ENCODE measurements around the gene MGAT5.

MGAT5 gene

DNA sequence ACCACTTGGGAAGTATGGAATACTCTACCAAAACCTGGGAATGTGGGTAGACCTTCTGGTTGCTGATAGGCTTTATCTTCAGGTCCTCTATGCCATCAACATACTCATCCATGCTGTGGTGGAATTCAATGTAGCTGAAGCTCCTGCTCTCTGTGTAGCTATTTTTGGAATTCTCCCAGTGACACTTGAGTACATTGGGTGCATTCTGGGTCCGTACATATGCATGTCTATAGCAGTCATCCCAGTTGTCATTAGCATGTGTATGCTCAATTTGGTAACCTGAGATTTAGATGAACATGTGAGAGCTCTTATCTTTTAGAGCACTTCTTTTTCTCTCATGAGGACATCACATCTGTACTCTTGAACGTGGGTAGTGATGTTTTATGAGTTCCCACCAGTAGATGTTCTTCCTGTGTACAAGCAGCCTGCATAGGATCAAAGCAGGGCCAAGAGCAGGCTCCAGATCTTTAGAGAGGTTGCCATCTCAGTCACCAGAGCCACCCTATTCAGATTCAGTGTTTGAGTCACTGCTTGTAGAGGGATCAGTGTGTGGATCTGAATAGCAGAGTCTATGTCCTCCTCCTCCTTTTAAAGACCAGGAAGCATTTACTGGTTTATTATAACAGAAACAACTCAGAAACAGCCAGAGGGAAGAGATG lies 65.9 kb downstream of the MGAT5 start:
- Histone ChIP-seq H3K4me3 (ENCODE audit: extremely low read depth, insufficient read depth, low read length, poor library complexity, severe bottlenecking) (no peak overlapping the region), H3K36me3 (ENCODE audit: control insufficient read depth, insufficient read depth, low read length) (peaks cover 28% of the 10 kb centered on the region), H3K27ac (ENCODE audit: low read depth, low read length, severe bottlenecking) (no peak overlapping the region), H3K4me1 (ENCODE audit: control insufficient read depth, insufficient read depth, low read length, poor library complexity, severe bottlenecking) (peaks cover 3% of the 10 kb centered on the region), H3K9me3 (ENCODE audit: control insufficient read depth, low read length) (no peaks in the 10 kb centered on the region)
- WGBS, 2 experiments (ENCODE audit: insufficient coverage in 2 of 2) = no CpG with 5 or more reads among the region's 2 CpGs

DNA sequence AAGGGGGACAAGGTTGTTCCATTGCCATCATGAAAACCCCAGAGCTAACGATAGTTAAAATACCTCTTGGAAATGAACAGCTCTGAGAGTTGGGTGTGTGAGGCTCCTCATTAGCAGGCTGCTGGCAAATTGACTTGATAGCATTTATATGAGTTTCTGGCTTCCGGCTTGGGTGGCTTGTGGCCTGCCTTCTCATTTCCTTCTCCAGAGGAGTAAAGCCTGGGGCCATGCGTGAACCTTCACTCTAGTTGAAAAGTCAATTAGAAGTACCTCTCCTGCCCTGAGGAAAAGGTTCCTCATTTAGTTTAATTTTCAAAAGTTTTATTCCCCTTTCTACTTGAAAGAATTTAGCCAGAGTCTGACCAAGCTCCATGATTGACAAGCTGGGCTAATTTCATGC lies 67.1 kb downstream of the MGAT5 start:
- peaks cover 28% of the 10 kb centered on the region for H3K36me3 ChIP-seq (ENCODE audit: control insufficient read depth, insufficient read depth, low read length)
- H3K4me3 ChIP-seq (ENCODE audit: extremely low read depth, insufficient read depth, low read length, poor library complexity, severe bottlenecking) = no peak overlapping the region
- peaks cover 7% of the 10 kb centered on the region for H3K4me1 ChIP-seq (ENCODE audit: control insufficient read depth, insufficient read depth, low read length, poor library complexity, severe bottlenecking)
- H3K27ac ChIP-seq (ENCODE audit: low read depth, low read length, severe bottlenecking) = no peak overlapping the region
- 83 to 96% methylated on average over 1 to 3 of the region's 3 CpGs for WGBS, 2 experiments (ENCODE audit: insufficient coverage in 2 of 2)
- H3K9me3 ChIP-seq (ENCODE audit: control insufficient read depth, low read length) = no peaks in the 10 kb centered on the region

DNA sequence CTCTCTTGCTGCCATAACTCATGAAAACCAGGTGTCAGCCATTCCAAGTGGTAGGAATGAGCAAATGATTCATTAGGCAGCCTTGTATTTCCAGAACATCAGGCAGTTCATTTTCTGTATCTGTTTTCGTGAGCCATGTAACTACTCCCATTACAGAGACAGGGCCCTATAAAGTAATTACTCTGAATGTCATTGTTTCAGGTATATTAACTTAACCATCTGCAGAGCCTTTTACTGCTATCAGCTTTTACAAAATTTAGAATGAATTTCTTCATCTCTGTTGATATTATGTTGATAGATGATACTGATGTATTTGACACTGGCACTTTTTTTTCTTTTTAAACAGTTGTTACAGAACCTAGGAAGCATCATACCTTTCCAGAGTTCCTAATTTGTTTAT lies 69.9 kb downstream of the MGAT5 start:
- no peaks in the 10 kb centered on the region for H3K9me3 ChIP-seq (ENCODE audit: control insufficient read depth, low read length)
- H3K4me3 ChIP-seq (ENCODE audit: extremely low read depth, insufficient read depth, low read length, poor library complexity, severe bottlenecking) = no peak overlapping the region
- H3K4me1 ChIP-seq (ENCODE audit: control insufficient read depth, insufficient read depth, low read length, poor library complexity, severe bottlenecking) = peaks cover 7% of the 10 kb centered on the region
- no peak overlapping the region for H3K27ac ChIP-seq (ENCODE audit: low read depth, low read length, severe bottlenecking)
- peaks cover 9% of the 10 kb centered on the region for H3K36me3 ChIP-seq (ENCODE audit: control insufficient read depth, insufficient read depth, low read length)
- no CpG with 5 or more reads among the region's 1 CpG for WGBS, 2 experiments (ENCODE audit: insufficient coverage in 2 of 2)

DNA sequence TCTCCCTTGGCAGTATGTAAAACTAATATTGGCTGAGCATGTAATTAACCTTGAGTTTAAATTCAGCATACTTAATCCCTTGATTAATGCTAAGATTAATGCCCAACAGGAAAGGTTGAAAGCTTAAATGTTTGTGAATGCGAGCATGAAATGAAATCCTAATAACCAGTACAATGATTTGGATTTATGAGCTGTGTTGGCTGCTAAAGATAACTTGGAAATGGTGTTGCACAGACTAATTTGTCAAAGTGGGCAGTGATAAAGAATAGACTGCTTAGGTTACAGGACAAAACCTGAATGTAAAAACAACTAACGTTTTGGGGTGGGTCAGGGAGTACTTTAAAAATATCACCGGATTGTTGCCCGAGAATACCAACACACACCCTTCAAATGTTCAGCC lies 70.6 kb downstream of the MGAT5 start:
- no peak overlapping the region for H3K4me3 ChIP-seq (ENCODE audit: extremely low read depth, insufficient read depth, low read length, poor library complexity, severe bottlenecking)
- no peaks in the 10 kb centered on the region for H3K9me3 ChIP-seq (ENCODE audit: control insufficient read depth, low read length)
- H3K4me1 ChIP-seq (ENCODE audit: control insufficient read depth, insufficient read depth, low read length, poor library complexity, severe bottlenecking) = peaks cover 7% of the 10 kb centered on the region
- WGBS, 2 experiments (ENCODE audit: insufficient coverage in 2 of 2) = 100% methylated on average over 1 of the region's 4 CpGs; no CpG with 5 or more reads in 1 of the 2 experiments
- H3K27ac ChIP-seq (ENCODE audit: low read depth, low read length, severe bottlenecking) = no peak overlapping the region
- peaks cover 6% of the 10 kb centered on the region for H3K36me3 ChIP-seq (ENCODE audit: control insufficient read depth, insufficient read depth, low read length)

DNA sequence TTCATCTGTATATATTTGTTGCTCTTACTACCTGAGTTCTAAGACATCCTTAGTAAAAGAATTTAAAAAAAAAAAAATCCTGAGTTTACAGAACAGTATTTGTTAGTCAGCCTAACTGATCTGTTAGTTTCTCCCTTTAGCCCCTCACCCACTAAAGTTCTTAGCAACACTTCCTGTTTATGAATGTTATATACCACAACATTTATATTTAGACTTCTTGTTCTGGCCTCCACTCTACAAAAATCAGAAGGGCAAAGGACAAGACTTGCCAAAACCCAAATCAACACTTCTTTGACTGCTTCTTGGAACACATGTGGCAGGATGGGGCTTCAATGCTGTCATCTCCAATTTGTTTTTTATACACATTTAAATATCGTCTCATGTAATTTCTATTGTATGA lies 71.1 kb downstream of the MGAT5 start:
- H3K9me3 ChIP-seq (ENCODE audit: control insufficient read depth, low read length) = no peaks in the 10 kb centered on the region
- no peak overlapping the region for H3K4me3 ChIP-seq (ENCODE audit: extremely low read depth, insufficient read depth, low read length, poor library complexity, severe bottlenecking)
- no peak overlapping the region for H3K27ac ChIP-seq (ENCODE audit: low read depth, low read length, severe bottlenecking)
- peaks cover 5% of the 10 kb centered on the region for H3K36me3 ChIP-seq (ENCODE audit: control insufficient read depth, insufficient read depth, low read length)
- WGBS, 2 experiments (ENCODE audit: insufficient coverage in 2 of 2) = no CpG with 5 or more reads among the region's 1 CpG
- peaks cover 7% of the 10 kb centered on the region for H3K4me1 ChIP-seq (ENCODE audit: control insufficient read depth, insufficient read depth, low read length, poor library complexity, severe bottlenecking)

DNA sequence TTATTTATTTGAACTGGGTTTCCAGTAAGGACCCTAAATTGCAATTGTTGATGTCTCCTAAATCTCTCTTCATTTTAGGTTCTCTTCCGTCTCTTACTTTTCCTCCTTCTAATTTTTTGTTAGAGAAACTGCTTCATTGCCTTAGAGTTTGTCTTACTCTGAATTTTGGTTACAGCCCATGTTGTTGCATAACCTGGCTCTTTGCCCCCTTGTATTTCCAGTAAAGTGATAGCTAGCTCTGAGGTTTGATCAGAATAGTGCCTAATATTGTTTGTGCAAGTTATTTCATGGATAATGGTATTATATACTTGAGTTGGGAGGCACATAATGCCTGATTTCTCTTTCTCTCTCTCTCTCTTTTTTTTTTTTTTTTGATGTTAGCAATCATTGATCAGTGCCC lies 71.8 kb downstream of the MGAT5 start:
- Histone ChIP-seq H3K36me3 (ENCODE audit: control insufficient read depth, insufficient read depth, low read length) (peaks cover 5% of the 10 kb centered on the region), H3K4me1 (ENCODE audit: control insufficient read depth, insufficient read depth, low read length, poor library complexity, severe bottlenecking) (peaks cover 7% of the 10 kb centered on the region), H3K27ac (ENCODE audit: low read depth, low read length, severe bottlenecking) (no peak overlapping the region), H3K9me3 (ENCODE audit: control insufficient read depth, low read length) (no peaks in the 10 kb centered on the region), H3K4me3 (ENCODE audit: extremely low read depth, insufficient read depth, low read length, poor library complexity, severe bottlenecking) (no peak overlapping the region)
- whole genome bisulfite sequencing, 2 experiments (ENCODE audit: insufficient coverage in 2 of 2) = no CpG with 5 or more reads among the region's 1 CpG

DNA sequence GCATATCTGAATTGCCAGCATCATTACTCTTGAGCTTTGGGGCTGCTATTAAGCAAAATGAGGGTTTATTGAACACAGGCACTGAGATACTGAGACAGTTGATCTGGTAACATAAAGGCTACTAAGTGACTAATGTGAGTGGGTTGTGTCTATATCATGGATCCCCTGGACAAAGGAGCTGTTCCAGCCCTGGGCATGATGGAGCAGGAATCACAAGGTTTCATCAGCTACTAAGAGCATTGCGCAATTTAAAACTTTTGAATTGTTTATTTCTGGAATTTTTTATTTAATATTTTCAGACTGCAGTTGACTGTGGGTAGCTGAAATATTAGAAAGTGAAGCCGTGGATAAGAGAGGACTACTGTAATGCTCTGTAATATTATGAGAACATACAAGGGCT lies 73.5 kb downstream of the MGAT5 start:
- Histone ChIP-seq H3K9me3 (ENCODE audit: control insufficient read depth, low read length) (no peaks in the 10 kb centered on the region), H3K36me3 (ENCODE audit: control insufficient read depth, insufficient read depth, low read length) (peaks cover 4% of the 10 kb centered on the region), H3K27ac (ENCODE audit: low read depth, low read length, severe bottlenecking) (no peak overlapping the region), H3K4me3 (ENCODE audit: extremely low read depth, insufficient read depth, low read length, poor library complexity, severe bottlenecking) (no peak overlapping the region), H3K4me1 (ENCODE audit: control insufficient read depth, insufficient read depth, low read length, poor library complexity, severe bottlenecking) (peaks cover 7% of the 10 kb centered on the region)
- WGBS, 2 experiments (ENCODE audit: insufficient coverage in 2 of 2) = 94% methylated on average over 2 of the region's 2 CpGs; no CpG with 5 or more reads in 1 of the 2 experiments

DNA sequence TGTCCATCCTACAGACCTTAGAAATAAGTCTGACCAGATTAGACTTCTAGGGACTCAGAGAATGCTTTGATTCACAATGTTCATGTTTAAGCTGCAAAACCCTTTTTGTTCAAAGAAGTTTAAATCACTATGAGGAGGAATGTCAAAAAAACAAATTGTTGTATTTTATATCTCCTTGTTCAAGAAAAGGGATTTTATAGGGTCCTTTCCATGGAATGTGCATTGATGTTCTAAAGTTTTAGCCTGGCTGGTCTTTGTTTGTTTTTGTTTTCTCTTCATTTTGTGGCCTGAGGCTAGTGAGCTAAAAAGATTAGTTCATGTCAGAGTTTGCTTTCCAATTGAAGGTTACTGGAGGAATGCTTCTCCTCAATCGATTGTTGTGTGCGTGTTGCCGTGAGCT lies 77.2 kb downstream of the MGAT5 start:
- no peaks in the 10 kb centered on the region for H3K9me3 ChIP-seq (ENCODE audit: control insufficient read depth, low read length)
- no peak overlapping the region for H3K27ac ChIP-seq (ENCODE audit: low read depth, low read length, severe bottlenecking)
- H3K36me3 ChIP-seq (ENCODE audit: control insufficient read depth, insufficient read depth, low read length) = peaks cover 4% of the 10 kb centered on the region
- H3K4me3 ChIP-seq (ENCODE audit: extremely low read depth, insufficient read depth, low read length, poor library complexity, severe bottlenecking) = no peak overlapping the region
- peaks cover 5% of the 10 kb centered on the region for H3K4me1 ChIP-seq (ENCODE audit: control insufficient read depth, insufficient read depth, low read length, poor library complexity, severe bottlenecking)
- WGBS, 2 experiments (ENCODE audit: insufficient coverage in 2 of 2) = 88% methylated on average over 2 of the region's 3 CpGs; no CpG with 5 or more reads in 1 of the 2 experiments

DNA sequence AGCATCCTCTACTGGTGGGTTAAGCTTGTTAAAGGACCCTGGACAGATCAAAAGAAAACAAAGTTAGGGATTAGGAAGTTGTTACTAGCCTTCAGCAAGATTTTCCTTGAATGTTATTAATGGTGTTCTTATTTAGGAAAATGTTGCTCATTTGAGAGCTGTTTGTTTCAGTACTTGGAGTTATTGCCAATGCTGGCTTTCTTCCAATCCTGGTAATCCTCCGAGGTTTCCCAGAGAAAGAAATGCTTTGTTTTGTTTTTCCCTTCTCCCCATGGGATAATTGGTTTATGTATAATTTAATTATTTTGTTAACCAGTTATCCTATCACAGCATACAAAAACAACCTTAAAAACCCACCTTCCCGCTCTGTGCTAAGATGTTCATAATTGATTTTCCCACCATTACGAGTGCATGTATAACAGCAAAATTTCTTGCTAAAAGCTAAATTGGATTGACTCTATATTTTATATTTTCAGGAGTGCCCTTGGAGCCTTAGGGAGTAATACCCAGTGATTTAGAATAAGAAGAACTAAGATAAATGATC lies 79.8 kb downstream of the MGAT5 start:
- Histone ChIP-seq H3K9me3 (ENCODE audit: control insufficient read depth, low read length) (no peaks in the 10 kb centered on the region), H3K36me3 (ENCODE audit: control insufficient read depth, insufficient read depth, low read length) (peaks cover 4% of the 10 kb centered on the region), H3K27ac (ENCODE audit: low read depth, low read length, severe bottlenecking) (no peak overlapping the region), H3K4me3 (ENCODE audit: extremely low read depth, insufficient read depth, low read length, poor library complexity, severe bottlenecking) (no peak overlapping the region), H3K4me1 (ENCODE audit: control insufficient read depth, insufficient read depth, low read length, poor library complexity, severe bottlenecking) (peaks cover 5% of the 10 kb centered on the region)
- WGBS, 2 experiments (ENCODE audit: insufficient coverage in 2 of 2) = no CpG with 5 or more reads among the region's 3 CpGs

DNA sequence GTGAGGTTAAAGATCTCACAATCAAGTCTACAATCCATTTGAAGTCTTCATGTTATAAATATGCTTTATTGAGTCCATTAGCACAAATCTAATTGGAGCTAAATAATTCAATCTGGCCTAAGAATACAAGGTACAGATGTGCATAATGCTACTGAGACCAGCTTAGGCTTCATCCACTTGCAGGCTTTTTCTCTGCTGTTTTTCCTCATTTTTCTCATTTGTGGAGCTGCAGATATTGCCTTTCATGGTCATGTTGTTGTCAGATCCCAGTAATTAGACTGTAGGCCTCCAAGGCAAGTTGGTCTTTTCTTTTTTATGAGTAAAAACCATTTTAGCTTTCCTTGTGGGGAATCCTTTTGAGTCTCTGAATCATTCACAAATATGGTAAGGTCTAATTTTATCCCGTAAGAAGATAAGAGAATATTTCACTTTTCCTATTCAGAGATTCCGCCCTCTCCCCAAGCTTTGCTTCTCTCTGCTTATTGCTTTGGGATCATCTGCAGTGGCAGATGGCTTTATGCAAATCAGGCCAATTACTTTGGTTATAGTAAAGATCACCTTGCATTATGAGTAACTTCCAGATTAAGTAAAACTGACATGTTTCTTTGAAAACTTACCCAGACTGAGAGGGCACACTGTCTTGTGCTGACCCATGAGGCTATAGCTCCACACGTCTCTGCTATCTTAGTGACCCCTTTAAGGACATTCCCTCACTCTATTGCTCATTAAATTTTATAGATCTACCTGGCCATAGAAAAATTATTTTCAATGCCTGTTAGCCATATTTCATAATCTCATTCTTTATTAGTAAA lies 80.9 kb downstream of the MGAT5 start:
- Histone ChIP-seq H3K9me3 (ENCODE audit: control insufficient read depth, low read length) (no peaks in the 10 kb centered on the region), H3K4me1 (ENCODE audit: control insufficient read depth, insufficient read depth, low read length, poor library complexity, severe bottlenecking) (peaks cover 5% of the 10 kb centered on the region), H3K4me3 (ENCODE audit: extremely low read depth, insufficient read depth, low read length, poor library complexity, severe bottlenecking) (no peak overlapping the region), H3K27ac (ENCODE audit: low read depth, low read length, severe bottlenecking) (no peak overlapping the region), H3K36me3 (ENCODE audit: control insufficient read depth, insufficient read depth, low read length) (peaks cover 4% of the 10 kb centered on the region)
- 0% methylated on average over 1 of the region's 3 CpGs for WGBS, 2 experiments (ENCODE audit: insufficient coverage in 2 of 2)

DNA sequence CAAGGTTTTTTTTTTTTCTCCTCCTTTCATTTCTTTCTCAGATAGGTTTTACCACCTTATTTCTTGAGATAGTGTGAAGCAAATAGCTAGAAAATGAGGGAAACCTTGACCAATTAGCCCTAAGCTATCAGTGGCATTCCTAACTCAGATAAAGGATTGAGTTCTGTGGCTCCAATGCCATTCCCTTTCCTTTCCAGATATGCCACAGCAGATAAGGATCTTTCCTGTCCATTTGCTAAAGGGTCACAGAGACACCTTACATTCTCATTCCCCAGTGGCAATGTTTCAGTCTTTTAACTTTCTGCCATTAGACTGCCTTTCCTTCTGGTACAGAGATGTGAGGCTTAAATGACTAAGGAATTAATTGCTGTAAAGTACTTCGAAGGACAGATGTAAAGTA lies 81.7 kb downstream of the MGAT5 start:
- Histone ChIP-seq H3K4me3 (ENCODE audit: extremely low read depth, insufficient read depth, low read length, poor library complexity, severe bottlenecking) (no peak overlapping the region), H3K36me3 (ENCODE audit: control insufficient read depth, insufficient read depth, low read length) (peaks cover 4% of the 10 kb centered on the region), H3K27ac (ENCODE audit: low read depth, low read length, severe bottlenecking) (no peak overlapping the region), H3K4me1 (ENCODE audit: control insufficient read depth, insufficient read depth, low read length, poor library complexity, severe bottlenecking) (peaks cover 5% of the 10 kb centered on the region), H3K9me3 (ENCODE audit: control insufficient read depth, low read length) (no peaks in the 10 kb centered on the region)
- no CpG with 5 or more reads among the region's 1 CpG for WGBS, 2 experiments (ENCODE audit: insufficient coverage in 2 of 2)

Measured in mesodermal cell (in vitro differentiated cells).